LNCaP clone FGC (cell line): Measurements from ENCODE around the gene CCDC194.

ENCODE experiments used
- DNase-seq: peaks from one replicate; pipeline ENCODE4 v3.0.0-alpha.2; 2011; ENCODE audit warnings: low read depth
- H3K4me3 ChIP-seq: 2 replicates; pipeline ENCODE4 v1.5.1; 2011; ENCODE audit warnings: mild to moderate bottlenecking, low read depth, low read length, control low read depth
- CTCF ChIP-seq: IDR thresholded peaks from 2 replicates; pipeline ENCODE4 v1.5.1; 2012; ENCODE audit warnings: mild to moderate bottlenecking; ENCODE audit not compliant: control insufficient read depth, insufficient read depth; ENCODE audit errors: extremely low read depth

Gene CCDC194

GRCh38 chr19:17389288-17389687, 4.7 kb downstream of the CCDC194 start:
- no peak overlapping the region for H3K4me3 ChIP-seq
- DNase-seq = no peak
- no peak for TF ChIP-seq CTCF

GRCh38 chr19:17385878-17386611, 8.0 kb downstream of the CCDC194 start:
- DNase-seq = no peak
- no peak overlapping the region for H3K4me3 ChIP-seq
- peak; percentile 72 for TF ChIP-seq CTCF

- no peak overlapping the region for H3K4me3 ChIP-seq
- no peak for DNase-seq
- no peak for TF ChIP-seq CTCF
Measured at GRCh38 chr19:17380426-17381138, 13.4 kb downstream of the CCDC194 start.

- TF ChIP-seq CTCF = no peak
Measured at GRCh38 chr19:17379221-17379631, 14.8 kb downstream of the CCDC194 start.

GRCh38 chr19:17378271-17378670, 15.7 kb downstream of the CCDC194 start:
- no peak overlapping the region for H3K4me3 ChIP-seq
- no peak for TF ChIP-seq CTCF
- DNase-seq = no peak

More at GRCh38 chr19:17379221-17379631, 14.8 kb downstream of the CCDC194 start:
- no peak for DNase-seq
- H3K4me3 ChIP-seq = no peak overlapping the region

GRCh38 chr19:17376935-17377600, 16.9 kb downstream of the CCDC194 start, which contains the start of gene PLVAP:
PLVAP (minus strand) TSS chr19:17377342; CDS start chr19:17377288, 54 bp downstream.
- TF ChIP-seq CTCF = no peak

More at GRCh38 chr19:17376935-17377600, 16.9 kb downstream of the CCDC194 start, which contains the start of gene PLVAP:
- no peak within 1 kb of the TSS for H3K4me3 ChIP-seq
- no peak for DNase-seq
